A673 (cell line): Measurements from ENCODE around the gene SLIT3. TPM values are rescaled to one million over a fixed set of nuclear protein-coding genes. Genes with fewer than 3 reads are reported as not detected.

Experiments used
- BruUV-seq: library from RNA; stranded (reverse); fragments of 400-500 nt; replicated peaks from 2 replicates; lab custom pipeline; 2021; lab: Mats Ljungman, UMichigan
- CTCF ChIA-PET: fragments of 300-600 bp; sonication (Branson Sonifier 250); formaldehyde crosslinking; loops from one replicate; lab custom pipeline; 2022; ENCODE audit warnings: antibody characterized with exemption; lab: Charles Lee
- POLR2A ChIA-PET: fragments of 300-600 bp; sonication (Branson Sonifier 250); formaldehyde crosslinking; loops from one replicate; lab custom pipeline; 2022; ENCODE audit warnings: antibody characterized with exemption; ENCODE audit not compliant: low non-redundant PET; lab: Charles Lee
- DNase-seq: peaks from one replicate; pipeline ENCODE4 v3.0.0-alpha.2; 2015; ENCODE audit warnings: low spot score
- H3K27ac ChIP-seq: fragments of 200-600 bp; sonication (generic); 2 replicates; pipeline ENCODE4 v1.5.1; 2016; ENCODE audit warnings: mixed run types, low read depth, mild to moderate bottlenecking, mixed read lengths, antibody characterized with exemption, low read length; ENCODE audit not compliant: poor library complexity, severe bottlenecking
- H3K27me3 ChIP-seq: fragments of 200-600 bp; sonication (generic); replicated peaks from 2 replicates; pipeline ENCODE4 v1.6.1; 2017; ENCODE audit warnings: mixed run types, low read depth, mild to moderate bottlenecking, mixed read lengths, antibody characterized with exemption, low read length; ENCODE audit not compliant: insufficient read depth, poor library complexity
- H3K36me3 ChIP-seq: fragments of 200-600 bp; sonication (generic); 2 replicates; pipeline ENCODE4 v1.6.1; 2016; ENCODE audit warnings: mixed run types, mild to moderate bottlenecking, mixed read lengths, antibody characterized with exemption, low read length; ENCODE audit not compliant: insufficient read depth, poor library complexity, severe bottlenecking
- H3K4me1 ChIP-seq: fragments of 200-600 bp; sonication (generic); 2 replicates; pipeline ENCODE4 v1.6.1; 2017; ENCODE audit warnings: mixed run types, mild to moderate bottlenecking, mixed read lengths, antibody characterized with exemption, low read length; ENCODE audit not compliant: insufficient read depth, poor library complexity, severe bottlenecking
- H3K4me3 ChIP-seq: fragments of 200-600 bp; sonication (generic); 2 replicates; pipeline ENCODE4 v1.5.1; 2016; ENCODE audit warnings: low read depth, mixed run types, mild to moderate bottlenecking, mixed read lengths, low read length; ENCODE audit not compliant: poor library complexity, severe bottlenecking
- H3K9me3 ChIP-seq: fragments of 200-600 bp; sonication (generic); 2 replicates; pipeline ENCODE4 v1.6.1; 2016; ENCODE audit warnings: mixed run types, low read depth, mild to moderate bottlenecking, mixed read lengths, antibody characterized with exemption, low read length; ENCODE audit not compliant: poor library complexity, severe bottlenecking
- EZH2 ChIP-seq: fragments of 200-600 bp; sonication (generic); IDR thresholded peaks from 2 replicates; pipeline ENCODE4 v1.6.1; 2017; ENCODE audit warnings: borderline replicate concordance, low read depth, mild to moderate bottlenecking, mixed read lengths, antibody characterized with exemption, low read length; ENCODE audit not compliant: poor library complexity, severe bottlenecking
- intact Hi-C: fragments of 100-400 bp; cut with micrococcal nuclease; formaldehyde crosslinking; loops from one replicate; pipeline ENCODE4 v1.10.0; 2022; ENCODE audit not compliant: unreplicated experiment
- total RNA-seq: library from RNA; stranded (reverse); gene quantifications from 2 replicates; pipeline ENCODE4 v1.2.3, GENCODE V29; 2021
- TF ChIP-seq, protein P1 (sequence below): fragments of 300-800, 200-600 bp; sonication (generic); conservative IDR thresholded peaks from 2 replicates; pipeline ENCODE4 v1.5.1; 2017; ENCODE audit warnings: low read depth, mild to moderate bottlenecking, antibody characterized with exemption, low read length, moderate library complexity, mixed read lengths

Gene SLIT3
- total RNA-seq, 1 experiment from 2014 or later, result not detected

DNA sequence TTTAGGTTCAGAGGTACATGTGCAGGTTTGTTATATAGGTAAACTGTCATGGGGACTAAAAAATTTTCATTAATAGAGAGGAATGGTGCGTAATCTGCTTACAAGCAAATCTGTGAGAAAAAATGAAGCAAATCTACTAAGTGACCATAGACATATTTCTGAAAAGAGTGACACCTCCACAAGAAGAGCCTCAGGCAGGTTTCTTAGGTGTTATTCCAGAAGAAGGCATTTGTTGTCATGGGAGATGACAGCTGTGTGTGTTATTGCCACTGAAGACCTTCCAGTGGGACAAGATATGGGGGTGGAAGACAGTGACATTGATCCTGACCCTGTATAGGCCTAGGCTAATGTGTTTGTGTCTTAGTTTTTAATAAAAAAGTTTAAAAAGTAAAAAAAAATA, 652.9 kb downstream of the SLIT3 start:
- intact Hi-C loops, result no loop called here
- BruUV-seq, result no TSS peak

DNA sequence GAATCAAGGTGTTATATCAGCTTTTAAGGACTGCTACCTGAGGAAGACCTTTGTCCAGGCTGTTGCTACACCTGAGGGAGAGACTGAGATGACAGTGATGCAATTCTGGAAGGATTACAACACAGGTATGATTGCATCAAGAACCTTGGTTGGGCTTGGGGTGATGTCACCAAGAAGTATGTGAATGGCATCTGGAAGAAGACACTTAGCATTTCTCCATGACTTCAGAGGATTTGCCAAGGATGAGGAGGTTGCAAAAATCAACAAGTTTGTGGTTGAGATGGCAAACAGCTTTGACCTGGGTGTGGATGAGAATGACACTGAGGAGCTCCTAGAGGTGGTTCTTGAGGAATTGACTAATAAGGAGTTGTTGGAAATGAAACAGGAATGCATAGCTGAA, 653.9 kb downstream of the SLIT3 start:
- Histone ChIP-seq H3K27ac (no peak overlapping the region), H3K36me3 (no peaks in the 10 kb centered on the region), H3K4me3 (no peak overlapping the region), H3K27me3 (no peaks in the 10 kb centered on the region), H3K9me3 (no peaks in the 10 kb centered on the region), H3K4me1 (no peaks in the 10 kb centered on the region)
- TF ChIP-seq, protein P1, sequence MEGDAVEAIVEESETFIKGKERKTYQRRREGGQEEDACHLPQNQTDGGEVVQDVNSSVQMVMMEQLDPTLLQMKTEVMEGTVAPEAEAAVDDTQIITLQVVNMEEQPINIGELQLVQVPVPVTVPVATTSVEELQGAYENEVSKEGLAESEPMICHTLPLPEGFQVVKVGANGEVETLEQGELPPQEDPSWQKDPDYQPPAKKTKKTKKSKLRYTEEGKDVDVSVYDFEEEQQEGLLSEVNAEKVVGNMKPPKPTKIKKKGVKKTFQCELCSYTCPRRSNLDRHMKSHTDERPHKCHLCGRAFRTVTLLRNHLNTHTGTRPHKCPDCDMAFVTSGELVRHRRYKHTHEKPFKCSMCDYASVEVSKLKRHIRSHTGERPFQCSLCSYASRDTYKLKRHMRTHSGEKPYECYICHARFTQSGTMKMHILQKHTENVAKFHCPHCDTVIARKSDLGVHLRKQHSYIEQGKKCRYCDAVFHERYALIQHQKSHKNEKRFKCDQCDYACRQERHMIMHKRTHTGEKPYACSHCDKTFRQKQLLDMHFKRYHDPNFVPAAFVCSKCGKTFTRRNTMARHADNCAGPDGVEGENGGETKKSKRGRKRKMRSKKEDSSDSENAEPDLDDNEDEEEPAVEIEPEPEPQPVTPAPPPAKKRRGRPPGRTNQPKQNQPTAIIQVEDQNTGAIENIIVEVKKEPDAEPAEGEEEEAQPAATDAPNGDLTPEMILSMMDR, result no peak
- TF ChIP-seq EZH2, result no peak
- CTCF ChIA-PET, result no interaction called here
- intact Hi-C loops, result no loop called here
- DNase-seq, result no peak
- POLR2A ChIA-PET, result no interaction called here
- BruUV-seq, result no TSS peak

More for the DNA sequence above, 652.9 kb downstream of the SLIT3 start:
- no peaks in the 10 kb centered on the region for H3K27me3 ChIP-seq
- DNase-seq, result no peak
- H3K36me3 ChIP-seq, result no peaks in the 10 kb centered on the region
- ChIA-PET CTCF (no interaction called here), POLR2A (no interaction called here)
- H3K9me3 ChIP-seq, result no peaks in the 10 kb centered on the region
- no peaks in the 10 kb centered on the region for H3K4me1 ChIP-seq
- H3K4me3 ChIP-seq, result no peak overlapping the region
- no peak overlapping the region for H3K27ac ChIP-seq
- no peak for TF ChIP-seq EZH2
- TF ChIP-seq, protein P1, result no peak

DNA sequence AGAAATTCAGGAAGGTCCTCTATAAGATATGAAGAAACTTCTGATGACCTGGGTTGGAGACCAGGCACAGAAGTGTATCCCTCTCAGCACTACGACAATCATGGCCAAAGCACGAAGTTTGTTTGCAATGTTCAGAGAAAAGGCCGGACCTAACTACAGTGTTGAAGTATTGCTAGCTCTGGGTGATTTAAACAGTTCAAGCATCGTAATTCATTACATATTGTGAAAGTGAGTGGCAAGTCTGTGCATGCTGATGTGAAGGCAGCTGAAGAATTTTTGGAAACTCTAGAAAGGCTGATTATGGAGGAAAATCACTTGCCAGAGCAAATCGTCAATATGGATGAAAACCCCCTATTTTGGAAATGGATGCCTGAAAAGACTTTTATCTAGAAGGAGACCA, 654.6 kb downstream of the SLIT3 start:
- no peak for DNase-seq
- no peak overlapping the region for H3K27ac ChIP-seq
- no TSS peak for BruUV-seq
- intact Hi-C loops, result no loop called here
- no peaks in the 10 kb centered on the region for H3K36me3 ChIP-seq
- TF ChIP-seq, protein P1, result no peak
- TF ChIP-seq EZH2, result no peak
- no peaks in the 10 kb centered on the region for H3K4me1 ChIP-seq
- no peaks in the 10 kb centered on the region for H3K9me3 ChIP-seq
- no peaks in the 10 kb centered on the region for H3K27me3 ChIP-seq
- H3K4me3 ChIP-seq, result no peak overlapping the region
- ChIA-PET POLR2A (no interaction called here), CTCF (no interaction called here)
